Stimulated activated CD8-positive, alpha-beta memory T cell treated with anti-CD3 and anti-CD28 coated beads, Interleukin-7, amount 100 ng/mL, for 24 hours (primary cell): ENCODE data around the gene ARHGAP33.
"Not testable (repeated sequence)": the region's sequence is repeated elsewhere in the genome, so short reads cannot be mapped to it uniquely, and the experiment has no call there.

ENCODE experiments used
- DNase-seq: peaks from one replicate; pipeline ENCODE4 v3.0.0-alpha.2; 2020; ENCODE audit warnings: low read depth

The ARHGAP33 gene

GRCh38 chr19:35755131-35755549 is 20.2 kb upstream of the ARHGAP33 start:
- DNase-seq = no peak

GRCh38 chr19:35755550-35756376 is 19.6 kb upstream of the ARHGAP33 start:
- no peak for DNase-seq

- DNase-seq = no peak
Measured at GRCh38 chr19:35756377-35757230, 18.8 kb upstream of the ARHGAP33 start, which contains the start of gene HSPB6. HSPB6 (minus strand) TSS chr19:35757029; CDS start chr19:35757008, 21 bp downstream.

GRCh38 chr19:35757231-35757748 is 18.1 kb upstream of the ARHGAP33 start:
- no peak for DNase-seq

- peak; percentile 97 for DNase-seq
Measured at GRCh38 chr19:35757749-35758608, 17.4 kb upstream of the ARHGAP33 start, which contains the start of gene PROSER3. PROSER3 (plus strand) TSS chr19:35758176; CDS start chr19:35758216, 40 bp downstream.

GRCh38 chr19:35759697-35760096 is 15.7 kb upstream of the ARHGAP33 start:
- no peak for DNase-seq

- no peak for DNase-seq
Measured at GRCh38 chr19:35760711-35761349, 14.5 kb upstream of the ARHGAP33 start.

GRCh38 chr19:35764432-35765315 is 10.7 kb upstream of the ARHGAP33 start:
- no peak for DNase-seq

- no peak for DNase-seq
Measured at GRCh38 chr19:35766571-35767104, 8.7 kb upstream of the ARHGAP33 start.

GRCh38 chr19:35767288-35768081 is 7.9 kb upstream of the ARHGAP33 start:
- DNase-seq = no peak

- no peak for DNase-seq
Measured at GRCh38 chr19:35768082-35768421, 7.3 kb upstream of the ARHGAP33 start.

GRCh38 chr19:35772362-35772761 is 3.0 kb upstream of the ARHGAP33 start:
- DNase-seq = not testable (repeated sequence)

- no peak for DNase-seq
Measured at GRCh38 chr19:35773020-35773806, 2.2 kb upstream of the ARHGAP33 start.

- DNase-seq = no peak
Measured at GRCh38 chr19:35774274-35775045, 904 bp upstream of the ARHGAP33 start.

GRCh38 chr19:35775046-35775297 is 392 bp upstream of the ARHGAP33 start:
- no peak for DNase-seq

GRCh38 chr19:35776102-35776788 is 881 bp downstream of the ARHGAP33 start:
- DNase-seq = no peak
